ENCODE data around the gene KIF1A. TPM values are rescaled to one million over a fixed set of nuclear protein-coding genes. Genes with fewer than 3 reads are reported as not detected.

KIF1A gene
- total and polyA plus RNA-seq, 2 of the 8 experiments (the other 6 are each of a cell fraction or from before 2014, with no cell fraction given), result 61.3 to 281 TPM

DNA sequence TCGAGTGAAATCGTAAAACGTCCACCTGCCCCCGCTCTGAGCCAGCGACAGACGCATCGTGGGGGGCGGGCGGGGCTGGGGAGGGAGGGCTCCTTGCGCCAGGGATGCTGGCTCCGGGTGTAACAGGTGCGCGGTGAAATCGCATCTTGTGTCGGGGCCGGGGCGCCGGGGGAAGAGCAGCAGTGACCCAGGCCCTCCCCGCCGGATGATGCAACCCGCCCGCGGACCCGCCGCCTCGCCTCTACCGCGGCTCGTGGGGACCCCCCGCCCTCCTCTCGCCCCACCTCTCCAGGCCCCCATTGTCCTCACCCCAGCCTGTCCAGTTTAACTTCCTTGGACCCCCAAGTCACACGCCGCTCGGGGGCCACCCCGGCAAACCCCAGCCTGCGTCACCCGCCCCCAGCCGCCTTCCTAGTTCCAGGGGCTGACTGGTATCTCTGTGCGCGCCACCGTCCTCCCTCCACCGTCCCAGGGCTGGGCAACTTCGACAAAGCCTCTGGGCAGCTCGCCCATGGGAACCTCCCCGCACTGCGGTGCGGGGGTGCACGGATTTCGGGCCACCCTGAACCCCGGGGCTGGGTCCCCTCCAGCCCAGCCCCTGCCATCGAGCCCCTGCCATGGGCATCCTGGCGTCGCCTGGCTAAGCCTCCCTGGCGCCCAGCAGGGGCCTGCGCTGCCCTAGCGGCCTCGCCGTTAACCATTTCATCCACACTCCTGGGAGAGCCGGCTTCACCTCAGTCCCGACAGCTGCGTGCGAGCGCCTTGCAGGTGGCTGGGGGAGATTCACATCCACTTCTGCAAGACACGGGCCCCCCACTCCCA is 799 bp upstream of the KIF1A start (continued):
- TF ChIP-seq SIN3A (conservative IDR thresholded peaks at IDR 0.05 in 1 of 2, IDR thresholded peaks at IDR 0.05 in 1 of 2; ENCODE audit: low read depth in 1 of 2, low read length in 2 of 2), result no peak
- TF ChIP-seq, protein P1, sequence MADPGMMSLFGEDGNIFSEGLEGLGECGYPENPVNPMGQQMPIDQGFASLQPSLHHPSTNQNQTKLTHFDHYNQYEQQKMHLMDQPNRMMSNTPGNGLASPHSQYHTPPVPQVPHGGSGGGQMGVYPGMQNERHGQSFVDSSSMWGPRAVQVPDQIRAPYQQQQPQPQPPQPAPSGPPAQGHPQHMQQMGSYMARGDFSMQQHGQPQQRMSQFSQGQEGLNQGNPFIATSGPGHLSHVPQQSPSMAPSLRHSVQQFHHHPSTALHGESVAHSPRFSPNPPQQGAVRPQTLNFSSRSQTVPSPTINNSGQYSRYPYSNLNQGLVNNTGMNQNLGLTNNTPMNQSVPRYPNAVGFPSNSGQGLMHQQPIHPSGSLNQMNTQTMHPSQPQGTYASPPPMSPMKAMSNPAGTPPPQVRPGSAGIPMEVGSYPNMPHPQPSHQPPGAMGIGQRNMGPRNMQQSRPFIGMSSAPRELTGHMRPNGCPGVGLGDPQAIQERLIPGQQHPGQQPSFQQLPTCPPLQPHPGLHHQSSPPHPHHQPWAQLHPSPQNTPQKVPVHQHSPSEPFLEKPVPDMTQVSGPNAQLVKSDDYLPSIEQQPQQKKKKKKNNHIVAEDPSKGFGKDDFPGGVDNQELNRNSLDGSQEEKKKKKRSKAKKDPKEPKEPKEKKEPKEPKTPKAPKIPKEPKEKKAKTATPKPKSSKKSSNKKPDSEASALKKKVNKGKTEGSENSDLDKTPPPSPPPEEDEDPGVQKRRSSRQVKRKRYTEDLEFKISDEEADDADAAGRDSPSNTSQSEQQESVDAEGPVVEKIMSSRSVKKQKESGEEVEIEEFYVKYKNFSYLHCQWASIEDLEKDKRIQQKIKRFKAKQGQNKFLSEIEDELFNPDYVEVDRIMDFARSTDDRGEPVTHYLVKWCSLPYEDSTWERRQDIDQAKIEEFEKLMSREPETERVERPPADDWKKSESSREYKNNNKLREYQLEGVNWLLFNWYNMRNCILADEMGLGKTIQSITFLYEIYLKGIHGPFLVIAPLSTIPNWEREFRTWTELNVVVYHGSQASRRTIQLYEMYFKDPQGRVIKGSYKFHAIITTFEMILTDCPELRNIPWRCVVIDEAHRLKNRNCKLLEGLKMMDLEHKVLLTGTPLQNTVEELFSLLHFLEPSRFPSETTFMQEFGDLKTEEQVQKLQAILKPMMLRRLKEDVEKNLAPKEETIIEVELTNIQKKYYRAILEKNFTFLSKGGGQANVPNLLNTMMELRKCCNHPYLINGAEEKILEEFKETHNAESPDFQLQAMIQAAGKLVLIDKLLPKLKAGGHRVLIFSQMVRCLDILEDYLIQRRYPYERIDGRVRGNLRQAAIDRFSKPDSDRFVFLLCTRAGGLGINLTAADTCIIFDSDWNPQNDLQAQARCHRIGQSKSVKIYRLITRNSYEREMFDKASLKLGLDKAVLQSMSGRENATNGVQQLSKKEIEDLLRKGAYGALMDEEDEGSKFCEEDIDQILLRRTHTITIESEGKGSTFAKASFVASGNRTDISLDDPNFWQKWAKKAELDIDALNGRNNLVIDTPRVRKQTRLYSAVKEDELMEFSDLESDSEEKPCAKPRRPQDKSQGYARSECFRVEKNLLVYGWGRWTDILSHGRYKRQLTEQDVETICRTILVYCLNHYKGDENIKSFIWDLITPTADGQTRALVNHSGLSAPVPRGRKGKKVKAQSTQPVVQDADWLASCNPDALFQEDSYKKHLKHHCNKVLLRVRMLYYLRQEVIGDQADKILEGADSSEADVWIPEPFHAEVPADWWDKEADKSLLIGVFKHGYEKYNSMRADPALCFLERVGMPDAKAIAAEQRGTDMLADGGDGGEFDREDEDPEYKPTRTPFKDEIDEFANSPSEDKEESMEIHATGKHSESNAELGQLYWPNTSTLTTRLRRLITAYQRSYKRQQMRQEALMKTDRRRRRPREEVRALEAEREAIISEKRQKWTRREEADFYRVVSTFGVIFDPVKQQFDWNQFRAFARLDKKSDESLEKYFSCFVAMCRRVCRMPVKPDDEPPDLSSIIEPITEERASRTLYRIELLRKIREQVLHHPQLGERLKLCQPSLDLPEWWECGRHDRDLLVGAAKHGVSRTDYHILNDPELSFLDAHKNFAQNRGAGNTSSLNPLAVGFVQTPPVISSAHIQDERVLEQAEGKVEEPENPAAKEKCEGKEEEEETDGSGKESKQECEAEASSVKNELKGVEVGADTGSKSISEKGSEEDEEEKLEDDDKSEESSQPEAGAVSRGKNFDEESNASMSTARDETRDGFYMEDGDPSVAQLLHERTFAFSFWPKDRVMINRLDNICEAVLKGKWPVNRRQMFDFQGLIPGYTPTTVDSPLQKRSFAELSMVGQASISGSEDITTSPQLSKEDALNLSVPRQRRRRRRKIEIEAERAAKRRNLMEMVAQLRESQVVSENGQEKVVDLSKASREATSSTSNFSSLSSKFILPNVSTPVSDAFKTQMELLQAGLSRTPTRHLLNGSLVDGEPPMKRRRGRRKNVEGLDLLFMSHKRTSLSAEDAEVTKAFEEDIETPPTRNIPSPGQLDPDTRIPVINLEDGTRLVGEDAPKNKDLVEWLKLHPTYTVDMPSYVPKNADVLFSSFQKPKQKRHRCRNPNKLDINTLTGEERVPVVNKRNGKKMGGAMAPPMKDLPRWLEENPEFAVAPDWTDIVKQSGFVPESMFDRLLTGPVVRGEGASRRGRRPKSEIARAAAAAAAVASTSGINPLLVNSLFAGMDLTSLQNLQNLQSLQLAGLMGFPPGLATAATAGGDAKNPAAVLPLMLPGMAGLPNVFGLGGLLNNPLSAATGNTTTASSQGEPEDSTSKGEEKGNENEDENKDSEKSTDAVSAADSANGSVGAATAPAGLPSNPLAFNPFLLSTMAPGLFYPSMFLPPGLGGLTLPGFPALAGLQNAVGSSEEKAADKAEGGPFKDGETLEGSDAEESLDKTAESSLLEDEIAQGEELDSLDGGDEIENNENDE (IDR thresholded peaks at IDR 0.05; ENCODE audit: insufficient replicate concordance, low read length), result no peak
- TF ChIP-seq, protein P2, sequence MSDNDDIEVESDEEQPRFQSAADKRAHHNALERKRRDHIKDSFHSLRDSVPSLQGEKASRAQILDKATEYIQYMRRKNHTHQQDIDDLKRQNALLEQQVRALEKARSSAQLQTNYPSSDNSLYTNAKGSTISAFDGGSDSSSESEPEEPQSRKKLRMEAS (IDR thresholded peaks at IDR 0.05), result peak; percentile 64; the same call in 1 of the 2 replicates
- TF ChIP-seq, protein P3, sequence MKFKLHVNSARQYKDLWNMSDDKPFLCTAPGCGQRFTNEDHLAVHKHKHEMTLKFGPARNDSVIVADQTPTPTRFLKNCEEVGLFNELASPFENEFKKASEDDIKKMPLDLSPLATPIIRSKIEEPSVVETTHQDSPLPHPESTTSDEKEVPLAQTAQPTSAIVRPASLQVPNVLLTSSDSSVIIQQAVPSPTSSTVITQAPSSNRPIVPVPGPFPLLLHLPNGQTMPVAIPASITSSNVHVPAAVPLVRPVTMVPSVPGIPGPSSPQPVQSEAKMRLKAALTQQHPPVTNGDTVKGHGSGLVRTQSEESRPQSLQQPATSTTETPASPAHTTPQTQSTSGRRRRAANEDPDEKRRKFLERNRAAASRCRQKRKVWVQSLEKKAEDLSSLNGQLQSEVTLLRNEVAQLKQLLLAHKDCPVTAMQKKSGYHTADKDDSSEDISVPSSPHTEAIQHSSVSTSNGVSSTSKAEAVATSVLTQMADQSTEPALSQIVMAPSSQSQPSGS (IDR thresholded peaks at IDR 0.05; ENCODE audit: low read length), result peak; percentile 27; the same call in 1 of the 2 replicates
- TF ChIP-seq TCF12 (IDR thresholded peaks at IDR 0.05; ENCODE audit: low read depth, low read length), result no peak
- no peak for TF ChIP-seq SP1 (IDR thresholded peaks at IDR 0.05; ENCODE audit: low read depth, low read length)
- peak; percentile 33; the same call in 1 of the 2 replicates for TF ChIP-seq PHF8 (conservative IDR thresholded peaks at IDR 0.05; ENCODE audit: low read depth, low read length)
